Loucy (cell line): ENCODE data around the gene EOMES.

Experiments used
- H2AFZ ChIP-seq: fragments of 200-600 bp; sonication (generic); 2 replicates; pipeline ENCODE4 v1.6.0; 2016; ENCODE audit warnings: antibody characterized with exemption, mild to moderate bottlenecking, low read length, moderate library complexity
- H3F3A ChIP-seq: fragments of 200-600 bp; 2 replicates; pipeline ENCODE4 v1.6.0; 2016; ENCODE audit warnings: antibody characterized with exemption, low read depth, mild to moderate bottlenecking
- H3K27me3 ChIP-seq: fragments of 200-600 bp; sonication (generic); 2 replicates; pipeline ENCODE4 v1.6.1; 2014; ENCODE audit warnings: low read length, mild to moderate bottlenecking; ENCODE audit not compliant: insufficient read depth, poor library complexity, severe bottlenecking
- H3K36me3 ChIP-seq: fragments of 200-600 bp; sonication (generic); 2 replicates; pipeline ENCODE4 v1.6.1; 2016; ENCODE audit warnings: low read length; ENCODE audit not compliant: insufficient read depth
- H3K4me1 ChIP-seq: fragments of 200-600 bp; sonication (generic); 2 replicates; pipeline ENCODE4 v1.5.1; 2014; ENCODE audit warnings: low read length, mild to moderate bottlenecking; ENCODE audit not compliant: insufficient read depth, poor library complexity, severe bottlenecking
- H3K4me2 ChIP-seq: fragments of 200-600 bp; sonication (generic); 2 replicates; pipeline ENCODE4 v1.6.0; 2014; ENCODE audit warnings: antibody characterized with exemption, low read length, low read depth, mild to moderate bottlenecking; ENCODE audit not compliant: poor library complexity, severe bottlenecking
- H3K4me3 ChIP-seq: fragments of 200-600 bp; sonication (generic); 2 replicates; pipeline ENCODE4 v1.5.1; 2014; ENCODE audit warnings: low read length, mild to moderate bottlenecking, mixed read lengths; ENCODE audit not compliant: poor library complexity, severe bottlenecking
- H3K79me2 ChIP-seq: fragments of 200-600 bp; sonication (generic); 2 replicates; pipeline ENCODE4 v1.6.1; 2014; ENCODE audit warnings: low read length; ENCODE audit not compliant: insufficient read depth
- H3K9ac ChIP-seq: fragments of 200-600 bp; sonication (generic); 2 replicates; pipeline ENCODE4 v1.6.0; 2014; ENCODE audit warnings: mild to moderate bottlenecking, low read depth, low read length, moderate library complexity; ENCODE audit not compliant: poor library complexity, severe bottlenecking
- H3K9me2 ChIP-seq: fragments of 200-600 bp; sonication (generic); replicated peaks from 2 replicates; pipeline ENCODE4 v1.6.1; 2016; ENCODE audit warnings: low read depth, low read length, mixed read lengths
- H3K9me3 ChIP-seq: fragments of 200-600 bp; sonication (generic); 2 replicates; pipeline ENCODE4 v1.6.1; 2014; ENCODE audit warnings: mild to moderate bottlenecking, antibody characterized with exemption, low read length, low read depth; ENCODE audit not compliant: insufficient read depth
- H4K20me1 ChIP-seq: fragments of 200-600 bp; sonication (generic); 2 replicates; pipeline ENCODE4 v1.6.0; 2014; ENCODE audit warnings: antibody characterized with exemption, low read length, mild to moderate bottlenecking; ENCODE audit not compliant: insufficient read depth, poor library complexity, severe bottlenecking
- CTCF ChIP-seq: fragments of 200-600 bp; sonication (generic); conservative IDR thresholded peaks from 2 replicates; pipeline ENCODE4 v1.5.1; 2014; ENCODE audit warnings: mild to moderate bottlenecking, antibody characterized with exemption, low read length
- EZH2phosphoT487 ChIP-seq: fragments of 200-600 bp; IDR thresholded peaks from 2 replicates; pipeline ENCODE4 v1.6.1; 2018; ENCODE audit warnings: antibody characterized with exemption, mild to moderate bottlenecking, moderate library complexity, borderline replicate concordance

EOMES gene

GRCh38 chr3:27666272-27666671, 55.9 kb downstream of the EOMES start:
- Histone ChIP-seq H3K9me2 (no peaks in the 10 kb centered on the region), H3F3A (no peaks in the 10 kb centered on the region), H3K9me3 (no peaks in the 10 kb centered on the region), H3K79me2 (no peaks in the 10 kb centered on the region), H2AFZ (no peak overlapping the region), H3K9ac (no peak overlapping the region), H3K4me2 (no peak overlapping the region), H3K4me1 (no peaks in the 10 kb centered on the region), H3K27me3 (no peaks in the 10 kb centered on the region), H4K20me1 (no peaks in the 10 kb centered on the region), H3K36me3 (no peaks in the 10 kb centered on the region), H3K4me3 (no peak overlapping the region)
- TF ChIP-seq CTCF (no peak), EZH2phosphoT487 (no peak)
